Activated naive CD4-positive, alpha-beta T cell treated with anti-CD3 and anti-CD28 coated beads, Interleukin-2, amount 10 ng/mL, durations not matched to agents 7 days and 5 days (primary cell): Measurements from ENCODE around the gene UBL7.
A peak's percentile ranks its signal among the peaks of the same experiment; 100 is the strongest.

Experiments
- CTCF ChIA-PET: fragments of 350-600 bp; sonication (Branson Sonifier 250); formaldehyde crosslinking; loops from one replicate; lab custom pipeline; 2021; ENCODE audit warnings: antibody characterized with exemption; lab: Charles Lee
- DNase-seq: peaks from one replicate; pipeline ENCODE4 v3.0.0-alpha.2; 2020
- H3K27ac Mint-ChIP-seq: one replicate; pipeline ENCODE4 v1.8.0; 2021; ENCODE audit warnings: mild to moderate bottlenecking, moderate library complexity, mixed read lengths
- H3K27me3 Mint-ChIP-seq: one replicate; pipeline ENCODE4 v1.8.0; 2021; ENCODE audit warnings: mild to moderate bottlenecking, mixed read lengths
- H3K36me3 Mint-ChIP-seq: one replicate; pipeline ENCODE4 v1.8.0; 2021; ENCODE audit warnings: mixed read lengths
- H3K4me1 Mint-ChIP-seq: one replicate; pipeline ENCODE4 v1.8.0; 2021; ENCODE audit warnings: mixed read lengths
- H3K4me3 Mint-ChIP-seq: one replicate; pipeline ENCODE4 v1.8.0; 2021; ENCODE audit warnings: mild to moderate bottlenecking, moderate library complexity, mixed read lengths
- H3K9me3 Mint-ChIP-seq: one replicate; pipeline ENCODE4 v1.8.0; 2021; ENCODE audit warnings: mixed read lengths

The UBL7 gene

GRCh38 chr15:74442604-74443003 lies 18.4 kb downstream of the UBL7 start:
- Mint-ChIP-seq H3K4me1 (peaks cover 7% of the 10 kb centered on the region), H3K27me3 (no peaks in the 10 kb centered on the region), H3K4me3 (no peak overlapping the region), H3K36me3 (peaks cover 7% of the 10 kb centered on the region), H3K9me3 (no peaks in the 10 kb centered on the region), H3K27ac (no peak overlapping the region)
- DNase-seq = no peak
- CTCF ChIA-PET = interaction anchor here (1.1 to 17.9 kb wide), 4 partner anchors 15 to 67 kb away, joined by 5 to 307 read pairs (median 78); no protein-coding TSS in a partner anchor

DNA sequence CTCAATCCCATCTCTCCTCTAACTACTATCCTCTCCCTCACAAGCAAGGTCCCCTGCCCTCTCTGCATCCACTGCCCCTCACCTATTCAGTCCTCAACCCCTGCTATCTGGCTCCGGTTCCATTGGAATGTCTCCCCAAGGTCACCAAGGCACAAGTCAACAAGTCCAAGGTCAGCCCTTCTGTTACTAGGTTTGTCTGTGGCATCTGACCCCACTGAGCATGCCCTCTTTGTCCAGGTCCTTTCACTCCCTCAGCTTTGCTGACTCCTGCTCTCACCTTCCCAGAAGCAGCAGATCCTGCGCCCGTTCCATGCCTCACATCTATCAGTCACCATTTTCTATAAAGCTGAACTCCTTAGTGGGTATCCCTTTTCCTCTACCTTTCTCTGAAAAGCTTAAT lies 18.9 kb downstream of the UBL7 start:
- CTCF ChIA-PET = interaction anchor here (1.1 to 17.9 kb wide), 5 partner anchors 15 to 104 kb away, joined by 4 to 307 read pairs (median 12); no protein-coding TSS in a partner anchor
- Mint-ChIP-seq H3K9me3 (no peaks in the 10 kb centered on the region), H3K4me3 (no peak overlapping the region), H3K27me3 (no peaks in the 10 kb centered on the region), H3K4me1 (peaks cover 7% of the 10 kb centered on the region), H3K27ac (no peak overlapping the region), H3K36me3 (peaks cover 5% of the 10 kb centered on the region)
- no peak for DNase-seq

DNA sequence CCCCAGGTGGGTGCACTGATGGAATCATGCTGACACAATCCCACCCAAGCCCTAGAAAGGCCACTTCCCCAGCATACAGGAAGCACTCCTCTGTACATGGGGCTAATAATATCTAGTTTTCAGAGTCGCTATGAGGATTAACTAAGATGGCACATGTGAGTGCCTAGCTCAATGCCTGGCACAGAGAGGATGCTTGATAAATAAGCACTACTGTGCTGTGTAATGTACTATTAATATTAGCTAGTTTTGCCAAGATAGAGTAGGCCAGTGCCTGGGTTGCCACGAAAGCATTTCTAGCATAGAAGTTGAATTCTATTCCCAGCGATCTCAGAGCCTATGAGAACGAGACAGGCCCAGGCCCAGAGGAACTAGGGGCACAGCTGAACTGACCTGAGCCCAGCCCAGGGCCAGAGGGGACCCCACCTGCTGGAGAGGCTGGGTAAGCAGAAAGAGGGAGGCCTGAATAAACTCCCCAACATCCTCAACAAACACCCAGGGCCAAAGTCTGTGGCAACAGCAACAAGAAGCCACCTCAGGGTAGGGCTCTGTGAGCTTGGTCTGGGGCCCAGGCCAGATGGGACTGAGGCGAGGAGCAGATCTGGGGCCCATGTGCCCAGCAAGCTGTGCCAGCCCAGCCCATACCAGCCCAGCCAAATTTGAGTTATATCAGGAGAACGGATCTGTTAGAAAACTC lies 19.6 kb downstream of the UBL7 start:
- Mint-ChIP-seq H3K36me3 (no peaks in the 10 kb centered on the region), H3K4me3 (no peak overlapping the region), H3K27ac (no peak overlapping the region), H3K4me1 (peaks cover 7% of the 10 kb centered on the region), H3K27me3 (no peaks in the 10 kb centered on the region), H3K9me3 (no peaks in the 10 kb centered on the region)
- DNase-seq = no peak
- CTCF ChIA-PET = interaction anchor here (0.6 to 17.9 kb wide), 5 partner anchors 16 to 105 kb away, joined by 3 to 307 read pairs (median 12); no protein-coding TSS in a partner anchor

GRCh38 chr15:74438721-74439316 lies 22.1 kb downstream of the UBL7 start:
- DNase-seq = peak; percentile 85
- Mint-ChIP-seq H3K27me3 (no peaks in the 10 kb centered on the region), H3K36me3 (no peaks in the 10 kb centered on the region), H3K9me3 (no peaks in the 10 kb centered on the region), H3K27ac (no peak overlapping the region), H3K4me1 (peaks cover 20% of the 10 kb centered on the region), H3K4me3 (no peak overlapping the region)
- CTCF ChIA-PET = interaction anchor here (0.6 to 17.9 kb wide), 18 partner anchors 9 to 183 kb away, joined by 3 to 307 read pairs (median 4); partner anchors contain the start of gene CYP11A1

DNA sequence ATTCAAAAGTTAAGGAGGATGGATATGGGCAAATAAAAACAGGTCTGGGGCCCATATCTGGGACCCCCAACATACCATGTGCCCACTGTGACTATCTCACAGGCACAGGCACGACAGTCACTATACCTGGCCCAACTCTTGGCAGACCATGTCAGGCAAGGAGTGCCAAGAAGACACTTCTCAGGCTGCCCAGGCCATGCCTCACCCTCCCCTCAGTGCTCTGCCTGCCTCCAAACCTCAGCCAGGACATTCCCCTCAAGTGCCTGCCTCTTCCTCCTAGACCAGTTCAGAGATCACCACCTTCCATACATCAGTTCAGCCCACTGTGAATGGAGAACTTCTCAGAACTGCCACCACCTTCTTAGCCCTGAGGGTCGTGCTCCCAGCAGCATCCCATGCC lies 22.8 kb downstream of the UBL7 start:
- no peak overlapping the region for H3K27ac Mint-ChIP-seq
- H3K27me3 Mint-ChIP-seq = no peaks in the 10 kb centered on the region
- no peak for DNase-seq
- no peaks in the 10 kb centered on the region for H3K9me3 Mint-ChIP-seq
- CTCF ChIA-PET = interaction anchor here (0.6 to 17.9 kb wide), 10 partner anchors 8 to 63 kb away, joined by 3 to 307 read pairs (median 6); no protein-coding TSS in a partner anchor
- no peak overlapping the region for H3K4me3 Mint-ChIP-seq
- H3K36me3 Mint-ChIP-seq = no peaks in the 10 kb centered on the region
- peaks cover 20% of the 10 kb centered on the region for H3K4me1 Mint-ChIP-seq

DNA sequence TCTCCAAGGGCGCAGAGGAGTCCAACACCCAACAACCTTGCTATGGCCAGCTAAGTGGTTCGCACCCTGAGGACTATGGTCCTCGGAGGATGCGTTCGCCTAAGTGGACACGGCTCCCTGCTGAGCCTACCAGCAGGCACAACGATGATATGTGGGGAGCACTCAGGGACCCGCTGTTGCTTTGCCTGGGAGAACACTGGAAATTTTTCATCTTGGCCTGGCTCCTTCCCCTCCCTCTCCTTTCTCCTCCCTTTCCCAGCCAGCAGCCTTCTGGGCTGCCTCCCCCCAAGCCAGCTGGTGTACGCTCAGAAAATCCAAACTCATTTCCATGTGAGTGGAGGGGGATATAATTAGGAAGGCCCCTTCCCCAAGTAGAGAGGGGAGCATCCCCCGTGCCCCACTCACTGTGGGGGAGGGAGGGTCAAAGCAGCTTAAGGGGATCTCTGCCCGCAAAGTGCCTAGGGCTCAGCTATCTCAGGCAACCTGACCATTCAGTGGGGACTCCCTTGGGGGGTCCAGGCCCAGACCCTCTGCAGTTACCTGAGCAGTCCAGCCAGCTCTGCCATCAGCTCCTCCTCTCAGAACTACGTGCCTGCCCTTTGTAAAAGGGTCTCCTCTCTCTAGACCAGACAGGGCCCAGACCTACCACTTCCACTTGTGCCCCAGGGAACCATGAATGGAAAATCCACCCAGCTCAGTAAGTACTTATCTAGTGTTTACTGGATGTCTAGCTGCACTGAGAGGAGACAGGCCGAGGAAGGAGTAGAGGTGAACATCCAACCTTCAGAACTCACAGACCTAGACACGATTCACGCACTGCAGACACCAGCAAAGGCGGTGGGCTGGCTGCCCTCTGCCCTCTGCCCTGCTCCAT lies 26.5 kb downstream of the UBL7 start:
- H3K27me3 Mint-ChIP-seq = peaks cover 22% of the 10 kb centered on the region
- peak overlapping the region; percentile 60 for H3K27ac Mint-ChIP-seq
- H3K36me3 Mint-ChIP-seq = no peaks in the 10 kb centered on the region
- H3K9me3 Mint-ChIP-seq = no peaks in the 10 kb centered on the region
- peak overlapping the region; percentile 74 for H3K4me3 Mint-ChIP-seq
- no peak for DNase-seq
- peaks cover 44% of the 10 kb centered on the region for H3K4me1 Mint-ChIP-seq
- CTCF ChIA-PET = interaction anchor here (0.8 to 17.9 kb wide), 4 partner anchors 24 to 197 kb away, joined by 3 to 307 read pairs (median 74); no protein-coding TSS in a partner anchor

DNA sequence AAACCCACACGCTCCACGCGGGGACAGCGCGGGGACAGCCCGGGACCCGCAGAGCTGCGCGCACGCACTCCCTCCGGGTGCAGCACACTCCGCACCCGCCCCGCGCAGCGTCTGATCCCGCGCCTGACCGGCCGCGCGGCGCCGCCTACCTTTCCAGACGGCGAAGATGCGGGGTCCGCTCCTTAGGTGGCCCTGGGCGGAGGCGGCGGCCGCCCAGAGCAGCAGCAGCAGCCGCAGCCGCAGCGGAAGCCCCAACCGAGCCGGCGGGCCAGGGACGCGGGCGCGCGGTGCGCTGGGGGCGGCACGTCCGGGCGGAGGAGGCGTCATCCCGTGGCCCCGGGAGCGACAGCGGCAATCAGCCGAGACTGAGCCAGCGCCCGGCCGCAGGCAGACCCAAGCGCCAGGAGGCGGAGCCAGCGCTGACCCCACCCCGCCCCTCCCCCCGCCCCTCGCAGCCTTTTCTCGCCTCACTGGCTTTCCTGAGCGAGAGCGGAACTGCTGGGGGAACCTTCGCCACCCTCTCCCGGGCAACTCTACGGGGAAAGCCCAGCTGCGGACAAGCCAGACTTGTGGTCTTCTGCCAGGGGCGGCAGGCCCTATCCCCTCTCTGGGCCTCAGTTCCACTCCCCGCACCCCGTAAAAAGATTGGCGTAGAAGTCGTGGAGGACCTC lies 27.2 kb downstream of the UBL7 start, which contains the start of gene SEMA7A:
Gene SEMA7A (minus strand): TSS at position 367 of the 671 bp plus-strand sequence. CDS start 40 bp downstream, at position 327.
- H3K4me3 Mint-ChIP-seq = peak within 1 kb of the TSS; percentile 74
- CTCF ChIA-PET = interaction anchor here (0.8 to 17.9 kb wide), 3 partner anchors 50 to 198 kb away, joined by 3 to 307 read pairs (median 145); no protein-coding TSS in a partner anchor
- H3K36me3 Mint-ChIP-seq = no peaks in the 10 kb centered on the region
- peak within 1 kb of the TSS; percentile 60 for H3K27ac Mint-ChIP-seq
- peaks cover 43% of the 10 kb centered on the region for H3K4me1 Mint-ChIP-seq
- H3K9me3 Mint-ChIP-seq = no peaks in the 10 kb centered on the region
- DNase-seq = peak; percentile 88
- H3K27me3 Mint-ChIP-seq = peaks cover 22% of the 10 kb centered on the region

GRCh38 chr15:74432968-74433591 lies 27.9 kb downstream of the UBL7 start:
- H3K4me1 Mint-ChIP-seq = peaks cover 42% of the 10 kb centered on the region
- DNase-seq = peak; percentile 38
- peak overlapping the region; percentile 74 for H3K4me3 Mint-ChIP-seq
- CTCF ChIA-PET = interaction anchor here (17.9 kb wide), 1 partner anchor 49 kb away, joined by 307 read pairs; no protein-coding TSS in a partner anchor
- H3K27me3 Mint-ChIP-seq = peaks cover 22% of the 10 kb centered on the region
- no peaks in the 10 kb centered on the region for H3K9me3 Mint-ChIP-seq
- no peak overlapping the region for H3K27ac Mint-ChIP-seq
- H3K36me3 Mint-ChIP-seq = no peaks in the 10 kb centered on the region

- peaks cover 42% of the 10 kb centered on the region for H3K4me1 Mint-ChIP-seq
- H3K9me3 Mint-ChIP-seq = no peaks in the 10 kb centered on the region
- no peaks in the 10 kb centered on the region for H3K36me3 Mint-ChIP-seq
- DNase-seq = no peak
- CTCF ChIA-PET = interaction anchor here (0.7 to 17.9 kb wide), 4 partner anchors 16 to 53 kb away, joined by 3 to 307 read pairs (median 11); no protein-coding TSS in a partner anchor
- H3K4me3 Mint-ChIP-seq = peak overlapping the region; percentile 68
- no peak overlapping the region for H3K27ac Mint-ChIP-seq
- peaks cover 22% of the 10 kb centered on the region for H3K27me3 Mint-ChIP-seq
These were observed 28.5 kb downstream of the UBL7 start for GRCh38 chr15:74432271-74432967.

DNA sequence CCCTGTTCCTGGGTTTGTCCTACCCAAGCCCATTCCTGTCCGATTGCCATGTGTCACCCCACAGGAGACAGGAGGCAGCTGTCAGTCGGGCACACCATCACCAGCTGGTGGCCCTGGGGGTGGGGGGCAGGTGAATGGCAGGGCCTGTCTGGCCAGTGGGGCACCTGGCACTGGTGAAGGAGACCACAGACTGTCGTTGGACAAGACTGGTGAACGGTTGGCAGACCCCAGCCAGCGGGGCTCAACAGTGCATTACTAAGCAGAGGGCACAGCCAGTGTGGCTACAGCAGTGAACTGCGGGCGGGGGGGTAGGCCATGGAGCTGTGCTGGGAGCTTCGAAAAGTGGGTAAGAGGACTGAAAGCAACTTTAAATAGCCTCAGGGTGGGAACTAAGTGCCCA lies 29.3 kb downstream of the UBL7 start:
- Mint-ChIP-seq H3K4me3 (peak overlapping the region; percentile 68), H3K4me1 (peaks cover 42% of the 10 kb centered on the region), H3K27me3 (peaks cover 22% of the 10 kb centered on the region), H3K9me3 (no peaks in the 10 kb centered on the region), H3K27ac (no peak overlapping the region), H3K36me3 (no peaks in the 10 kb centered on the region)
- CTCF ChIA-PET = interaction anchor here (0.8 to 2.2 kb wide), 5 partner anchors 17 to 56 kb away, joined by 3 to 17 read pairs (median 3); no protein-coding TSS in a partner anchor
- no peak for DNase-seq

GRCh38 chr15:74431116-74431515 lies 29.8 kb downstream of the UBL7 start:
- no peak overlapping the region for H3K4me3 Mint-ChIP-seq
- H3K36me3 Mint-ChIP-seq = no peaks in the 10 kb centered on the region
- H3K27ac Mint-ChIP-seq = peak overlapping the region; percentile 7
- CTCF ChIA-PET = interaction anchor here (0.8 to 2.2 kb wide), 5 partner anchors 17 to 55 kb away, joined by 3 to 17 read pairs (median 3); no protein-coding TSS in a partner anchor
- H3K9me3 Mint-ChIP-seq = no peaks in the 10 kb centered on the region
- peaks cover 22% of the 10 kb centered on the region for H3K27me3 Mint-ChIP-seq
- H3K4me1 Mint-ChIP-seq = peaks cover 46% of the 10 kb centered on the region
- DNase-seq = no peak

- Mint-ChIP-seq H3K4me1 (peaks cover 49% of the 10 kb centered on the region), H3K36me3 (no peaks in the 10 kb centered on the region), H3K9me3 (no peaks in the 10 kb centered on the region), H3K4me3 (no peak overlapping the region), H3K27me3 (peaks cover 22% of the 10 kb centered on the region), H3K27ac (no peak overlapping the region)
- no peak for DNase-seq
- CTCF ChIA-PET = interaction anchor here (0.7 to 2.2 kb wide), 4 partner anchors 8 to 55 kb away, joined by 3 to 17 read pairs (median 4); no protein-coding TSS in a partner anchor
These were observed 30.4 kb downstream of the UBL7 start for GRCh38 chr15:74430510-74430951.
